Upper lobe of left lung (tissue), 4 donors: ENCODE data around the gene MYBPH.

Source experiments
- CTCF ChIP-seq, 6 experiments: fragments of 450-650 bp in 4 of 6; fragments of 200-600 bp in 2 of 6; sonication (generic) in 2 of 6; IDR thresholded peaks; one replicate each; pipeline ENCODE4 v1.5.1; 2016 to 2019; ENCODE audit warnings: antibody characterized with exemption in 6 of 6
- EP300 ChIP-seq, 4 donors: sonication (generic); formaldehyde crosslinking; IDR thresholded peaks; one replicate each; pipeline ENCODE4 v1.5.1; 2017; ENCODE audit warnings: antibody characterized with exemption in 4 of 4, control low read depth in 2 of 4
- POLR2A ChIP-seq, 4 donors: fragments of 450-650 bp; IDR thresholded peaks; one replicate each; pipeline ENCODE4 v1.5.1; 2016 to 2017; ENCODE audit warnings: antibody characterized with exemption in 4 of 4, mild to moderate bottlenecking in 2 of 4

DNA sequence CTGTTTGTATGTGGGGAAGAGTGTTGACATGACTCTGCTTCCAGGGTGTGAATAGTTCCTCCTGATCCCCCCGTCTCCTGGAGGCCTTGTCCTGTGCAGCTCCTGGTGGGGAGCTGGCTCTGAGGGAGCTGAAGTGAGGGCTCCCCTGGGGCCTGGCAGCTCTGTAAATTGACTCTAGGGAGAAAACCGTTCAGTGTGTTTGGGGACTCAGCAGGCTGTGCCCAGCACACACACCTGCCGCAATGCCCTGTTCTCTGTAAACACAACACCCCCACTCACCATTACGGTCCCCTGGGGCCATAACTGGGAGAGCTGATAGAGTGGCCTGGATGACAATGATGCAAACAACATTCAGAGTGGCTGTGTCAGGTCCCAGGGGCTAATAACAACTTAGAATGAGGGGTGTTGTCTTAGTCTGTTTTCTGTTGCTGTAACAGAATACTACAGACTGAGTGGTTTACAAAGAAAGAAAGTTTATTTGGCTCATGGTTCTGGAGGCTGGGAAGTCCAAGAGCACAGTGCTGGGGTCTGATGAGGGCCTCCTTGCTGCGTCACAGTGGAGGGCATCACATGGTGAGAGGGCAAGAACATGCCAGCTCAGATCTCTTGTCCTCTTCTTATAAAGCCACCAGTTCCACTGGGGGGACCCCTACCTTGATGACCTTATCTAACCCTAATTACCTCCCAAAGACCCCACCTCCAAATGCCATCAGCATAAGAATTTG, 32.8 kb downstream of the MYBPH start:
- TF ChIP-seq CTCF (IDR thresholded peaks at IDR 0.05) (no peak), POLR2A (IDR thresholded peaks at IDR 0.05) (no peak), EP300 (IDR thresholded peaks at IDR 0.05) (no peak)
